K562 (cell line): ENCODE results near the gene DHPS. TPM values are rescaled to one million over a fixed set of nuclear protein-coding genes. Genes with fewer than 3 reads are reported as not detected.

Experiments used
- ATF7 ChIP-seq: fragments of 450-650 bp; IDR thresholded peaks from 2 replicates; pipeline ENCODE4 v1.7.1; 2014; ENCODE audit warnings: mild to moderate bottlenecking, moderate library complexity
- CREBBP ChIP-seq: IDR thresholded peaks from one replicate; pipeline ENCODE4 v1.6.1; 2012; ENCODE audit warnings: low read depth, mild to moderate bottlenecking, control low read depth, inconsistent platforms, low read length
- ESRRA ChIP-seq: fragments of 450-650 bp; IDR thresholded peaks from 2 replicates; pipeline ENCODE4 v1.6.1; 2014; ENCODE audit warnings: low read depth, mild to moderate bottlenecking, moderate library complexity, borderline replicate concordance
- FOXP4 ChIP-seq: sonication (generic); formaldehyde crosslinking; IDR thresholded peaks from 2 replicates; pipeline ENCODE4 v1.8.0; 2022; ENCODE audit warnings: mild to moderate bottlenecking, missing genetic modification reagents, borderline replicate concordance
- SNIP1 ChIP-seq: fragments of 450-650 bp; IDR thresholded peaks from 2 replicates; pipeline ENCODE4 v1.7.1; 2017; ENCODE audit warnings: low read depth, mild to moderate bottlenecking
- TOE1 ChIP-seq, 2 experiments: fragments of 450-650 bp in 1 of 2; sonication (generic) in 1 of 2; formaldehyde crosslinking in 1 of 2; IDR thresholded peaks; 2 replicates each; pipeline versions ENCODE4 v1.7.1 to v1.8.0; 2016 to 2022; ENCODE audit warnings: borderline replicate concordance in 2 of 2, mild to moderate bottlenecking in 2 of 2, antibody characterized with exemption in 1 of 2, inconsistent platforms in 1 of 2, low read depth in 1 of 2, missing genetic modification reagents in 1 of 2, moderate library complexity in 1 of 2
- ZBTB40 ChIP-seq, 2 experiments: fragments of 450-650 bp in 1 of 2; sonication (generic) in 1 of 2; formaldehyde crosslinking in 1 of 2; IDR thresholded peaks; 2 replicates each; pipeline versions ENCODE4 v1.7.1 to v1.9.0; 2016 to 2022; ENCODE audit warnings: inconsistent platforms in 1 of 2, mild to moderate bottlenecking in 1 of 2, missing genetic modification reagents in 1 of 2
- ZKSCAN1 ChIP-seq: fragments of 150-350 bp; IDR thresholded peaks from 2 replicates; pipeline ENCODE4 v1.6.1; 2016; ENCODE audit warnings: low read depth, low read length
- ZNF140 ChIP-seq: fragments of 250-450 bp; sonication (Bioruptor Pico); IDR thresholded peaks from 2 replicates; pipeline ENCODE4 v1.8.0; 2021; ENCODE audit warnings: moderate library complexity, mild to moderate bottlenecking, inconsistent platforms
- polyA plus RNA-seq, 8 experiments: library from polyadenylated mRNA; depleted of rRNA in 4 of 8; stranded (reverse) in 5 of 8; unstranded in 3 of 8; fragments of >200 nt; fragmentation: Nextera tagmentation in 2 of 8; fragmentation: Illumina TruSeq in 1 of 8; extraction: Ambion mirVana in 2 of 8; extraction: Trizol in 1 of 8; gene quantifications; 2 replicates each; pipeline versions ENCODE4 v1.2.1 to v1.2.3, GENCODE V29; 2011 to 2014; ENCODE audit warnings: inconsistent platforms in 1 of 8, missing spikeins in 1 of 8
- total RNA-seq, 7 experiments: library from RNA; depleted of rRNA in 6 of 7; stranded (reverse); fragments of >200 nt in 6 of 7; fragmentation: Illumina TruSeq in 2 of 7; extraction: Trizol in 2 of 7; gene quantifications; 2 replicates each; pipeline versions ENCODE4 v1.2.1 to v1.2.3, GENCODE V29; 2011 to 2021; ENCODE audit warnings: low replicate concordance in 1 of 7

DHPS gene
- total and polyA plus RNA-seq, 9 of the 15 experiments (the other 6 are each of a cell fraction or from before 2014, with no cell fraction given): 47.1 to 110 (median 79.9) TPM

- TF ChIP-seq ZKSCAN1 (no peak; the same call in 1 of the 2 replicates), ZNF140 (CRISPR knock-in tag) (no peak), FOXP4 (0 out of 2 replicates have a peak, but pooled peaks have one; percentile 23), ESRRA (0 out of 2 replicates have a peak, but pooled peaks have one; percentile 28), TOE1 (IDR thresholded peaks at IDR 0.05; ENCODE audit: borderline replicate concordance) (peak; percentile 100), TOE1 (CRISPR knock-in tag; IDR thresholded peaks at IDR 0.05; ENCODE audit: borderline replicate concordance, low read depth) (0 out of 2 replicates have a peak, but pooled peaks have one; percentile 33), ZBTB40 (IDR thresholded peaks at IDR 0.05) (peak; percentile 97), ZBTB40 (CRISPR knock-in tag; IDR thresholded peaks at IDR 0.05) (no peak), SNIP1 (no peak), CREBBP (no peak), ATF7 (peak; percentile 59)
Measured at GRCh38 chr19:12681074-12681987, at the start of gene DHPS (continued).
